Heart right ventricle (tissue), 16 donors: ENCODE measurements around the gene NAT14. TPM values are rescaled to one million over a fixed set of nuclear protein-coding genes. Genes with fewer than 3 reads are reported as not detected.

Source experiments
- ATAC-seq, 8 donors: fragments of 200-7000 bp; cut with Tn5 transposase; one replicate each; pipeline ENCODE4 v1.9.1; 2020; ENCODE audit warnings: mild to moderate bottlenecking in 8 of 8, moderate library complexity in 8 of 8, moderate number of reproducible peaks in 1 of 8
- DNase-seq, 2 donors: peaks; one replicate each; pipeline ENCODE4 v3.0.0-alpha.2; 2020
- H3K27ac ChIP-seq, 10 donors: fragments of 200-600 bp; sonication (generic) in 2 of 10; one replicate each; pipeline versions ENCODE4 v1.5.0 to v1.8.0; 2020 to 2022; ENCODE audit warnings: mild to moderate bottlenecking in 3 of 10
- H3K27me3 ChIP-seq, 7 donors: fragments of 200-600 bp; one replicate each; pipeline ENCODE4 v1.8.0; 2021 to 2022; ENCODE audit warnings: mild to moderate bottlenecking in 2 of 7
- H3K36me3 ChIP-seq, 9 donors: fragments of 200-600 bp; sonication (generic) in 1 of 9; one replicate each; pipeline versions ENCODE4 v1.5.0 to v1.8.0; 2020 to 2022; ENCODE audit warnings: mild to moderate bottlenecking in 2 of 9
- H3K4me1 ChIP-seq, 9 donors: fragments of 200-600 bp; sonication (generic) in 1 of 9; one replicate each; pipeline versions ENCODE4 v1.5.0 to v1.8.0; 2020 to 2022; ENCODE audit warnings: mild to moderate bottlenecking in 4 of 9
- H3K4me3 ChIP-seq, 10 donors: fragments of 200-600 bp; sonication (generic) in 2 of 10; one replicate each; pipeline versions ENCODE4 v1.5.0 to v1.8.0; 2020 to 2022; ENCODE audit warnings: mild to moderate bottlenecking in 7 of 10, moderate library complexity in 2 of 10
- H3K9me3 ChIP-seq, 11 donors: fragments of 200-600 bp in 10 of 11; sonication (generic) in 2 of 11; one replicate each; pipeline versions ENCODE4 v1.5.0 to v1.8.0; 2013 to 2022; ENCODE audit warnings: mild to moderate bottlenecking in 2 of 11, control low read depth in 1 of 11, moderate library complexity in 1 of 11
- WGBS, 2 donors: extraction: QIAGEN DNeasy Blood & Tissue Kit; methylation state at CpG; one replicate each; pipeline ENCODE4 v1.1.7; 2013; ENCODE audit warnings: inconsistent platforms in 1 of 2; 5-methylcytosine and 5-hydroxymethylcytosine counted together
- intact Hi-C, 10 donors: fragments of 100-400 bp; cut with DNase I; formaldehyde crosslinking; loops; one replicate each; pipeline versions ENCODE4 v1.11.1 to v1.14.2; 2022
- polyA plus RNA-seq, 2 donors: library from polyadenylated mRNA; stranded (reverse); fragments of 200-250 nt; gene quantifications; one replicate each; pipeline ENCODE4 v1.2.3, GENCODE V29; 2013
- total RNA-seq, 10 donors: library from RNA; stranded (reverse); fragmentation: NEBNext Ultra II Directional in 3 of 10; extraction: Animal tissue kit (Norgen Biotek cat#: 25700) in 3 of 10; gene quantifications; one replicate each; pipeline versions ENCODE4 v1.2.1 to v1.2.4, GENCODE V29; 2021 to 2023
- TF ChIP-seq, protein P1 (sequence below), 9 donors: fragments of 200-600 bp; sonication (generic) in 2 of 9; IDR thresholded peaks; one replicate each; pipeline versions ENCODE4 v1.5.0 to v1.8.0; 2021 to 2022; ENCODE audit warnings: antibody characterized with exemption in 9 of 9, mild to moderate bottlenecking in 5 of 9, moderate library complexity in 1 of 9
- donor health status: Arrhythmogenic right ventricular cardiomyopathy.
- donor health status: ischemic (EF 13 %, LVEDD 7.1; RV severe dilation, severe dysfunction).
- donor health status: healthy with polysubstance abuse.
- donor health status: DM: no; HTN: yes; CAD: no.
- donor health status: DM: no; HTN: no; CAD: no.
- donor health status: ischemic (EF 25% LVEDD 6.9; RV normal size, moderate dysfunction).
- donor health status: ischemic (EF 25% LVEDD 5.7; RV mildly dilated, moderate dysfunction).
- donor health status: healthy.
- donor health status: DM: yes; HTN: yes; CAD: no.
- donor health status: Ischemic cardiomyopathy.
- donor health status: ischemic (EF 35%, LVEDD 5.7; RV mildly dilated, moderate dysfunction).
- donor health status: nonischemic (EF 11% LVEDD 7.7; RV severe dilation, severe dysfunction).
- donor health status: DM: yes; HTN: yes; CAD: no.
- donor health status: PGD.
- donor health status: ischemic (EF 29% LVEDD 5.4; RV normal size, mild dysfunction).
- donor health status: nonischemic (EF 23%, LVEDD 6.1; RV moderate dilation, normal function).

NAT14 gene
- total and polyA plus RNA-seq, 12 donors = 5.8 to 16.4 (median 7.0) TPM

GRCh38 chr19:55459551-55459949, 25.4 kb upstream of the NAT14 start:
- intact Hi-C loops = loop anchor here in 1 of 10 donors (10.0 kb wide), 1 partner anchor 325 kb away; no protein-coding TSS in a partner anchor
- peak overlapping the region in 7 of 10 donors; percentile 19 to 95 (median 84) for H3K27ac ChIP-seq

DNA sequence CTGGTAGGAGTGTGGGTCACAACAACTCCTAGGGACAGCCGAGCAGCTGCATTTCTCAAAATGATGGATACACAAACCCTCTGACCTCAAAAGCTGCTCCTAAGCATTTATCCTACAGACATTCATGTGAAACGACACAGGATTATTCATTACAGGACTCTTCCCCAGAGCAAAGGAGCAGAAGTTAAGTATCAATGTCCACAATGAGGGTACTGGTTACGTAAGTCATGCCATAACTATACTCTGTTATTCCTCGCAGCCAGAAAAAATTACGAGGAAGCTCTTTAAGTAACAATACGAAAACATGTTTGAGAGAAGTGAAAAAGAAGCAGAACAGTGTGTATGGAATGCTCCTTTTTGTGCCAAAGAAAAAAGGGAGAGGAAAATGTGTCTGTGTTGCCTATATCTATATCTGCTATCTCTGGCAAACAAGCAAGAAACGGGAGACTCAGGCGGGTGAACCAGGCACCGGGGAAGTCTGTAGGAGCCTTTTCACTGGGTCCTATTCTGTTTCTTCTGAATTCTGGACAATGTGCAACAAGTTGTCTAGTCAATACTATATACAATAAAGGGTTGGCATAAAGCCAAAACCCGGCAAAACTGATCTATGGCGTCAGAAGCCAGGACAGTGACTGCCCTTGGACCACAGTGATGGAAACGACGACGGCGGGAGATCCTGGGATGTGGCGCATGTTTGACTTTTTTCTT, 24.9 kb upstream of the NAT14 start:
- Histone ChIP-seq H3K4me1 (peaks cover 0 to 29% (median 17%) of the 10 kb centered on the region in 9 donors), H3K36me3 (peaks cover 0 to 11% (median 0%) of the 10 kb centered on the region in 9 donors), H3K4me3 (peak overlapping the region in 8 of 10 donors; percentile 12 to 86 (median 78)), H3K27me3 (no peaks in the 10 kb centered on the region), H3K27ac (peak overlapping the region in 8 of 10 donors; percentile 31 to 95 (median 88)), H3K9me3 (no peaks in the 10 kb centered on the region)
- intact Hi-C loops = loop anchor here in 2 of 10 donors (5.0 to 10.0 kb wide), 2 partner anchors 73 to 325 kb away; partner anchors contain the start of gene RPL28 (in 1 of the 2)
- 29 to 45% methylated on average over 16 of the region's 16 CpGs for WGBS, 2 donors
- TF ChIP-seq, protein P1, sequence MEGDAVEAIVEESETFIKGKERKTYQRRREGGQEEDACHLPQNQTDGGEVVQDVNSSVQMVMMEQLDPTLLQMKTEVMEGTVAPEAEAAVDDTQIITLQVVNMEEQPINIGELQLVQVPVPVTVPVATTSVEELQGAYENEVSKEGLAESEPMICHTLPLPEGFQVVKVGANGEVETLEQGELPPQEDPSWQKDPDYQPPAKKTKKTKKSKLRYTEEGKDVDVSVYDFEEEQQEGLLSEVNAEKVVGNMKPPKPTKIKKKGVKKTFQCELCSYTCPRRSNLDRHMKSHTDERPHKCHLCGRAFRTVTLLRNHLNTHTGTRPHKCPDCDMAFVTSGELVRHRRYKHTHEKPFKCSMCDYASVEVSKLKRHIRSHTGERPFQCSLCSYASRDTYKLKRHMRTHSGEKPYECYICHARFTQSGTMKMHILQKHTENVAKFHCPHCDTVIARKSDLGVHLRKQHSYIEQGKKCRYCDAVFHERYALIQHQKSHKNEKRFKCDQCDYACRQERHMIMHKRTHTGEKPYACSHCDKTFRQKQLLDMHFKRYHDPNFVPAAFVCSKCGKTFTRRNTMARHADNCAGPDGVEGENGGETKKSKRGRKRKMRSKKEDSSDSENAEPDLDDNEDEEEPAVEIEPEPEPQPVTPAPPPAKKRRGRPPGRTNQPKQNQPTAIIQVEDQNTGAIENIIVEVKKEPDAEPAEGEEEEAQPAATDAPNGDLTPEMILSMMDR (IDR thresholded peaks at IDR 0.05) = no peak
- DNase-seq = no peak
- ATAC-seq = no peak

More at GRCh38 chr19:55459551-55459949, 25.4 kb upstream of the NAT14 start:
- peak overlapping the region in 1 of 10 donors; percentile 80 for H3K4me3 ChIP-seq
- H3K36me3 ChIP-seq = peaks cover 0 to 15% (median 0%) of the 10 kb centered on the region in 9 donors
- ATAC-seq = no peak
- DNase-seq = no peak
- WGBS, 2 donors = 59 to 65% methylated on average over 8 of the region's 8 CpGs
- H3K27me3 ChIP-seq = no peaks in the 10 kb centered on the region
- no peaks in the 10 kb centered on the region for H3K9me3 ChIP-seq
- H3K4me1 ChIP-seq = peaks cover 0 to 29% (median 17%) of the 10 kb centered on the region in 9 donors
- TF ChIP-seq, protein P1 (IDR thresholded peaks at IDR 0.05) = no peak

- peak; percentile 87 to 90 for DNase-seq
- intact Hi-C loops = loop anchor here in 1 of 10 donors (5.0 kb wide), 1 partner anchor 73 kb away; the partner anchor contains the start of gene RPL28
- H3K27me3 ChIP-seq = no peaks in the 10 kb centered on the region
- ATAC-seq = peak; percentile 64 to 82 (median 74)
- H3K27ac ChIP-seq = peak overlapping the region; percentile 72 to 95 (median 88)
- peak overlapping the region; percentile 48 to 86 (median 78) for H3K4me3 ChIP-seq
- peaks cover 0 to 5% (median 0%) of the 10 kb centered on the region in 9 donors for H3K36me3 ChIP-seq
- peaks cover 0 to 29% (median 17%) of the 10 kb centered on the region in 9 donors for H3K4me1 ChIP-seq
- 12 to 13% methylated on average over 22 to 24 of the region's 24 CpGs for WGBS, 2 donors
- H3K9me3 ChIP-seq = no peaks in the 10 kb centered on the region
- TF ChIP-seq, protein P1 (IDR thresholded peaks at IDR 0.05) = no peak
Observed at GRCh38 chr19:55460670-55461258, 24.2 kb upstream of the NAT14 start.

- TF ChIP-seq, protein P1 (IDR thresholded peaks at IDR 0.05) = peak in 2 of 9 donors; percentile 9 to 11
- peaks cover 0 to 29% (median 17%) of the 10 kb centered on the region in 9 donors for H3K4me1 ChIP-seq
- H3K36me3 ChIP-seq = peaks cover 0 to 1% (median 0%) of the 10 kb centered on the region in 9 donors
- peak; percentile 100 for DNase-seq
- H3K27me3 ChIP-seq = no peaks in the 10 kb centered on the region
- H3K27ac ChIP-seq = peak within 1 kb of the TSS; percentile 72 to 95 (median 88)
- peak; percentile 94 to 97 (median 95) for ATAC-seq
- WGBS, 2 donors = 1% methylated on average over 54 of the region's 54 CpGs
- H3K9me3 ChIP-seq = no peaks in the 10 kb centered on the region
- intact Hi-C loops = loop anchor here in 1 of 10 donors (5.0 kb wide), 1 partner anchor 74 kb away; the partner anchor contains the start of gene RPL28
- H3K4me3 ChIP-seq = peak within 1 kb of the TSS; percentile 48 to 86 (median 78)
Observed at GRCh38 chr19:55461259-55461973, 23.6 kb upstream of the NAT14 start, which contains the start of gene ISOC2. TSS of gene ISOC2 (minus strand) at chr19:55461642. CDS start at chr19:55456486, 5,156 bp downstream.
